Activated naive CD4-positive, alpha-beta T cell treated with anti-CD3 and anti-CD28 coated beads for 36 hours (primary cell): Measurements from ENCODE around the gene MYT1. TPM values are rescaled to one million over a fixed set of nuclear protein-coding genes. Genes with fewer than 3 reads are reported as not detected.

Source experiments
- CTCF ChIA-PET: fragments of 350-600 bp; sonication (Branson Sonifier 250); formaldehyde crosslinking; loops from one replicate; lab custom pipeline; 2021; ENCODE audit warnings: antibody characterized with exemption; lab: Charles Lee
- DNase-seq: peaks from one replicate; pipeline ENCODE4 v3.0.0-alpha.2; 2020
- H3K27ac Mint-ChIP-seq: one replicate; pipeline ENCODE4 v1.8.0; 2021; ENCODE audit warnings: mild to moderate bottlenecking, mixed read lengths
- H3K27me3 Mint-ChIP-seq: one replicate; pipeline ENCODE4 v1.8.0; 2021; ENCODE audit warnings: low read depth, mixed read lengths
- H3K36me3 Mint-ChIP-seq: one replicate; pipeline ENCODE4 v1.8.0; 2021; ENCODE audit warnings: low read depth, mixed read lengths
- H3K4me1 Mint-ChIP-seq: one replicate; pipeline ENCODE4 v1.8.0; 2021; ENCODE audit warnings: low read depth, mixed read lengths
- H3K4me3 Mint-ChIP-seq: one replicate; pipeline ENCODE4 v1.8.0; 2021; ENCODE audit warnings: mild to moderate bottlenecking, moderate library complexity, mixed read lengths
- H3K9me3 Mint-ChIP-seq: one replicate; pipeline ENCODE4 v1.8.0; 2021; ENCODE audit warnings: mixed read lengths
- intact Hi-C: fragments of 100-400 bp; cut with micrococcal nuclease; formaldehyde crosslinking; loops from one replicate; pipeline ENCODE4 v1.15.1; 2023
- total RNA-seq, 2 experiments: library from RNA; stranded (reverse); gene quantifications; one replicate each; pipeline ENCODE4 v1.2.3, GENCODE V29; 2021

Gene MYT1
- total RNA-seq, 2 experiments from 2014 or later = 0.05 TPM

DNA sequence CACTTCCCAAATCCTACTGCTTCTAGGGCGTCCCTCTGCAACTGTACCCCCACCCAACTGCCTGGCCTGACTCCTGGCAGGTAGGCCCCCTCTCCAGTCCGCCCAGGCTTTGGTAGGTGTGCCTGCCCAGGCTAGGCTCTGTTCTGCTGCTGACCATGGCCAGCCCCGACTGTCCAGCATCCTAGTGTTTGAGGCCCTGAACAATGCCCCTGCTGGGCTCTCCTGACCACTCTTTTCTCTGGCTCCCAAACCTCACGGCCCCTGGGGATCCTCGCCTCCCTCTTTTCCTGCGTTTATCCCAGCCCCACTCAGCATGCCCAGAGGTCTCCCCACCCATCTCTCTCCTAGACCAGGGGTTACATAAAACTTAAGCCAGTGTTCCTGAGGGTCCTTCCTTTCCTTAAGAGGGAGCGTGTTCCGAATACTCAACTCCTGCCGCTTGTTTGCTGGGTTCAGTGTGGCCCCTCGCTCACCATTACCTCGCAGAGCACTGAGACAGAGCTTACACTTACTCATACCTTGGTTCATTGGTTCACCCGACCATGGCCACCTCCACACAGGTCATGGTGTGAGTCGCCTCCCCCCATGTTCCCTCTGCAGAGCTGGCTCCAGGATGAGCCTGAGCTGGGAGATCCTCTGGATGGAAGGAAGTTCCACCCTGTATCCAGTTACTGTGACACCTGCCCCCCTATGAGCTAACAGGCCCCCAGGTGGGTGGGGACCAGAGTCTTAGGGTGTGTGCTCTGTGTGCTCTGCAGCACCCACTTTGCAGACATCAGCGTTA, 21.0 kb upstream of the MYT1 start:
- CTCF ChIA-PET = no interaction called here
- Mint-ChIP-seq H3K4me3 (no peak overlapping the region), H3K9me3 (peaks cover 11% of the 10 kb centered on the region), H3K4me1 (no peaks in the 10 kb centered on the region), H3K36me3 (peaks cover 2% of the 10 kb centered on the region), H3K27ac (no peak overlapping the region), H3K27me3 (no peaks in the 10 kb centered on the region)
- no peak for DNase-seq
- intact Hi-C loops = no loop called here

DNA sequence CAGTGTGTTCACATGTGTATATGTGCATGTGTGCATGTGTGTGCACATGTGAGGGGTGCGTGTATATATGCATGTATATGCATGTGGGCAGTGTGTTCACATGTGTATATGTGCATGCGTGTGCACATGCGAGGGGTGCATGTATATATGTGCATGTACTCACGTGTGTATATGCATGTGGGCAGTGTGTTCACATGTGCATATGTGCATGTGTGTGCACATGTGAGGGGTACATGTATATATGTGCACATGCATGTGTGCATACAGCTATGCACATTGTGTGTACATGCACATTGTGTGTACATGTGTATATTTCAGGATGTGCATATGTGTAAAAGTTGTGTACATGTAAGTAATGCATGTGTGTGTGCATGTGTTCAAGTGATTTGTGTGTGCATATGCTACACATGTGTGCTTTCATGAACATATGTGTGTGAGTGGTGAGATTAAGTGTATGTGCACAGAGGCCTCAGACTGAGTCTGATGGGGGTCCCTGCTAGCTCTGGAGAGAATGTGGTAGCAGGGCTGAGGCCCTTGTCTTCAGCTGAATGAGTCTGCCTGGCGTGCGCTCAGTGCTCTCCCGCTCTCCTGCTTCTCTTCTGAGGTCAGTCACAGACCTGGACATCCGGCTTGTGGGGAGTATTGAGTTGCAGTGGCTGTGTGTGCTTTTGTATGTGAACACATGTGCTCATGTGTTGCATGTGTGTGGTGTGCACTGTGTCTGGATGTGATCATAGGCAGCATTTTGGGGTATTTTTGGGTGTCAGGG, 19.9 kb upstream of the MYT1 start:
- Mint-ChIP-seq H3K4me1 (no peaks in the 10 kb centered on the region), H3K36me3 (peaks cover 2% of the 10 kb centered on the region), H3K27ac (no peak overlapping the region), H3K27me3 (no peaks in the 10 kb centered on the region), H3K4me3 (no peak overlapping the region), H3K9me3 (peaks cover 11% of the 10 kb centered on the region)
- intact Hi-C loops = no loop called here
- CTCF ChIA-PET = no interaction called here
- no peak for DNase-seq

DNA sequence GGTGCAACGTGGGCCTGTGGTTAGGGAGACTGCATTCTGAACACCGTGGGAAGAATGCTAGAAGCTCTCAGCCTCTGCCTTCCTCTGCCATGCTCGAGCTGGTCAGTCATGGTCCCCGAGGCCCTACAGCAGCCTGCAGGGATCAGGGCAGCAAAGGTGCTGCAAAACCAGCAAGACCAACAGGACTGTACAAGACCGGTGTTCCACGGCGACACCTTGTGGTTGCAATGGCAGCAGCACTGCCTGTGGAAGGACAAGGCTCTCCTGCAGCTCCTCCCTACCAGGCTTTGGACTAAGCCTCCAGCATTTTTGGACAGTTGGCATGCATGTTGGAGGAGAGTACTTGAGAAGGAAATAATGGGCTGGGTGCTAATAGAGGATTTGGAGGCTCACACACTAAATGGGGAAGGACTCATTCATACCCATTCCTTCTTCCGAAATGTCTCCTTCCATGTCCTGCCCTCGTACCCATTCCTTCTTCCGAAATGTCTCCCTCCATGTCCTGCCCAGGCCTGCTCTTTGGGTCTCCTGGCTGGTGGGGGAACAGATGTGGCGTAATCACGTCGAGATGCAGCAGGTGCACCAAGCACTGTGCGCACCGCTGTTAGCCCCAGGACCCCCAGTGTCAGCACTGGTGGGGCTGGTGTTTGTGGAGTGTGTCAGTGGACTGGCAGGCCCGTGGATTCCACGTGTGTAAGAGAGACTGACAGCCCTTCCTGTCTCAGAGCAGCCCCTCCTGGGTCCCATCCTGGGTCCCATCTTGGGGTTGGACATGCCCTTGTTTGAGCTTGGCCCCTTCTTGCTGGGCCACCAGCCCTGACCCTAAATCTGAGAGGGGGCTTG, 18.6 kb upstream of the MYT1 start:
- peaks cover 11% of the 10 kb centered on the region for H3K9me3 Mint-ChIP-seq
- peaks cover 2% of the 10 kb centered on the region for H3K36me3 Mint-ChIP-seq
- H3K27ac Mint-ChIP-seq = no peak overlapping the region
- peak; percentile 33 for DNase-seq
- H3K4me1 Mint-ChIP-seq = no peaks in the 10 kb centered on the region
- H3K4me3 Mint-ChIP-seq = no peak overlapping the region
- CTCF ChIA-PET = interaction anchor here (0.5 kb wide), 1 partner anchor 50 kb away, joined by 3 read pairs; no protein-coding TSS in a partner anchor
- intact Hi-C loops = no loop called here
- no peaks in the 10 kb centered on the region for H3K27me3 Mint-ChIP-seq

DNA sequence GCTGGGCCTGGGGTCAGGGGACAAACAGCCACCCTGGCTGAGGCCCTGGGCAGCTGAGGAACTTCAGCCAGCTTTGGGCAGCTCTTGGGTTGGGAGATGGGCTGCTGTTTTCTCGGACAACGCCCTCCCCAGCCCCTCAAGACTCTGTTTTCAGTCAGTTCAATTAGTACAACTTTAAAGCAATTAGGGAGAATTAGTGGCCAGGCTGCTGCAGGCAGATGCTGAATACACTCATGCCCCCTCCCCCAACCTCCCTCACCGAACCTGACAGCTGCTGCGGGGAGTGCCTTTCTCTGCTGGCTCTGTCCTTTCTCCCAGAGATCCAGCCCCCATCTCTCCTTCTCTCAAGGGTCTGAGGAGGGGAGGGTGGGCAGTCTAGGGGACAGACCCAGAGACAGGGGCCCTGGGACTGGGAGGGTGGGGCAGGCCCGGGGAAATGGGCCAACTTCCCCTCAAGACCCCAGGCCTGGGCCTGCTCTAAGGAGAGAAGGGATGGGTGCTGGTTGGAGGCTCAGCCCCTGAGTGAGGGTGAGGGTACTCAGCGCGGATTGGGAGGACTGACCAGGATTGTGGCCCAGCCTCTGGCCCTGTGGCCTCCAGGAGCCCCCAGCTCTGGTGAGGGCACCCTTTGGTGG, 17.8 kb upstream of the MYT1 start:
- peaks cover 2% of the 10 kb centered on the region for H3K36me3 Mint-ChIP-seq
- no peak for DNase-seq
- CTCF ChIA-PET = no interaction called here
- no peaks in the 10 kb centered on the region for H3K27me3 Mint-ChIP-seq
- no peak overlapping the region for H3K4me3 Mint-ChIP-seq
- intact Hi-C loops = no loop called here
- H3K4me1 Mint-ChIP-seq = no peaks in the 10 kb centered on the region
- peaks cover 11% of the 10 kb centered on the region for H3K9me3 Mint-ChIP-seq
- H3K27ac Mint-ChIP-seq = no peak overlapping the region

DNA sequence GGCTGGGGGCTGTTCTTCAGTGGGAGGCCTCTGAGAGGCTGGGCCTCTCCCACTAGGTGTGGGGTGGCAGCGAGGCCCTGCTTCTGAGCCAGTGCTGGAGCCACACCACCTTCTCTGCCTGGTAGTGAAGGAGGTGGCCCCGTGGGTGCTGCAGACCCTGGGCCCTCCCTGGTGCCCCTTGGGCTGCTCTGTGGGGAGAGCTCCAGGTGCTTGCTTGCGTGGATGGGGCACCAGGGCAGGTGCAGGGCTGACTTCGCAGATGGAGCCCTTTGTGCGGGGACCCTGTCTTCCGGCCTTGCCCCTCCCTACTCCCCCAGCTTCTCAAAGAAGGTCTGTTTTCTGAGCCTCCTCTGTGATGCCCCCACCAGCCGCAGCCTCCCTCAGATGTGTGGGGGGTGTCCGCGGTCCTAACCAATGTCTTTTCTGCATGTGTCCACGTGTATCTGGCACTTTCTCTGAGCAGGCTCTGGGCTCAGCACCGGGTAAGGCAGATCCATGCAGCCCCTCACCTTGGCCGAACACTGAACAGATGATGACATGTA, 17.2 kb upstream of the MYT1 start:
- H3K4me3 Mint-ChIP-seq = no peak overlapping the region
- no peak overlapping the region for H3K27ac Mint-ChIP-seq
- intact Hi-C loops = no loop called here
- H3K36me3 Mint-ChIP-seq = peaks cover 2% of the 10 kb centered on the region
- H3K4me1 Mint-ChIP-seq = no peaks in the 10 kb centered on the region
- CTCF ChIA-PET = no interaction called here
- peaks cover 11% of the 10 kb centered on the region for H3K9me3 Mint-ChIP-seq
- no peak for DNase-seq
- no peaks in the 10 kb centered on the region for H3K27me3 Mint-ChIP-seq

DNA sequence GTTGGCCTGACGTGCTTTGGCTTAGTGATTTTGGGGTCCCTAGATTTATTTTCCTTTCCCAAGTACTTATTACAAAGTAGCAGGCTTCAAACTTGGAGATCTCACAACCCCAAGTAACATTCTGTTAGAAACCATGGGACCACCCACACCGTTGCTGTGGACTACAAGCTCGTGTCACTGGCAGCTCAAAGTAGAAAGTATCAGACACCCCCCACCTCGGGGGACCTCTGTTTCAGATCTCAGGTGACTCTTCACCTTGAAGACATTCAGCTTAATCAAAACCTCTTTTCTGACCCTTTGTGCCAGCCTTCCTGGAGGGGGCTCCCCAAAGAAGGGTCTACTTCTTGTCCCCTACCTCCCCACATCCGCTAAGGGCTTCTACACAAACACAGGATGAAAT, 15.7 kb upstream of the MYT1 start:
- intact Hi-C loops = no loop called here
- Mint-ChIP-seq H3K27me3 (no peaks in the 10 kb centered on the region), H3K27ac (no peak overlapping the region), H3K4me1 (no peaks in the 10 kb centered on the region), H3K4me3 (no peak overlapping the region), H3K9me3 (peaks cover 11% of the 10 kb centered on the region), H3K36me3 (peaks cover 2% of the 10 kb centered on the region)
- DNase-seq = no peak
- CTCF ChIA-PET = no interaction called here

DNA sequence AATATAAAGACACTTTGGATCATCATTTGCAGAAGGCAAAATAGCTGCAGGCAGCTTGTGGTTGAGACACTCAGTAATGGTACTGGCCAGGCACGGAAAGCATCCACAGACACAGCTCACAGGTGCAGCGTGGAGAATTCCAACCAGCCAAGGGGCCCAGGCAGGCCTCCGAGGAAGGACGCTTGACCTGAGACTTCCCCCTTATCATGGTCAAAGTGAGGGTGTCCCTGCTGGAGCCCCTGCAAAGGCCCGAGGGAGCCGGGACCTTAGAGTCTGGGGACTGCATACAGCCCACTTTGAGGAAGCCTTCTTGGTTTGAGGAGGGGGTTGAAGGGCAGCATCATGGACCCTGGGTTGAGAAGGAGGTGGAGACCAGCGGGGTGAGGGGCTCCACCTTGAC, 15.1 kb upstream of the MYT1 start:
- peaks cover 11% of the 10 kb centered on the region for H3K9me3 Mint-ChIP-seq
- CTCF ChIA-PET = no interaction called here
- DNase-seq = no peak

DNA sequence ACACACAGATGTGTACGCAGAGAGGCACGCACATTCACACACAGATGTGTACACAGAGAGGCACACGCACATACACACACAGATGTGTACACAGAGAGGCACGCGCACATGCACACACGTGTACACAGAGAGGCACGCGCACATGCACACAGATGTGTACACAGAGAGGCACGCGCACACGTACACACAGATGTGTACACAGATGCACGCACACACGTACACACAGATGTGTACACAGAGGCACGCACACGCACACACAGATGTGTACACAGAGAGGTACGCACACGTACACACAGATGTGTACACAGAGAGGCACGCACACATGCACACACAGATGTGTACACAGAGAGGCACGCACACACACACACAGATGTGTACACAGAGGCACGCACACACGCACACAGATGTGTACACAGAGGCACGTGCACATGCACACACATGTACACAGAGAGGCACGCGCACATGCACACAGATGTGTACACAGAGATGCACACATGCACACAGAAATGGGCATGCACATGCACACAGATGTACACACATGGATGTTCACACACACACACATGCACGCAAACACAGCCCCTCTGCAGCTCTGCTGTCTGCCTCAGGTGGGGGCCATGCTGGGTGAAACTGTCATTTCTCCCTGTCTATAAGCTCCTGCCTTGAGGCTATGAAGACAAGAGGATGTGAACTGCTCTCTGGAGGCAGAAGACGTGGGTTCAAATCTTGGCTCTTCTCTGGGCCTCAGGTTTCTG, 14.3 kb upstream of the MYT1 start:
- CTCF ChIA-PET = no interaction called here
- Mint-ChIP-seq H3K4me3 (no peak overlapping the region), H3K27me3 (no peaks in the 10 kb centered on the region), H3K27ac (no peak overlapping the region), H3K36me3 (peaks cover 2% of the 10 kb centered on the region), H3K4me1 (no peaks in the 10 kb centered on the region), H3K9me3 (peaks cover 5% of the 10 kb centered on the region)
- DNase-seq = no peak
- intact Hi-C loops = no loop called here

More for the DNA sequence above, 15.1 kb upstream of the MYT1 start:
- Mint-ChIP-seq H3K4me1 (no peaks in the 10 kb centered on the region), H3K27ac (no peak overlapping the region), H3K4me3 (no peak overlapping the region), H3K36me3 (peaks cover 2% of the 10 kb centered on the region), H3K27me3 (no peaks in the 10 kb centered on the region)
- intact Hi-C loops = no loop called here

DNA sequence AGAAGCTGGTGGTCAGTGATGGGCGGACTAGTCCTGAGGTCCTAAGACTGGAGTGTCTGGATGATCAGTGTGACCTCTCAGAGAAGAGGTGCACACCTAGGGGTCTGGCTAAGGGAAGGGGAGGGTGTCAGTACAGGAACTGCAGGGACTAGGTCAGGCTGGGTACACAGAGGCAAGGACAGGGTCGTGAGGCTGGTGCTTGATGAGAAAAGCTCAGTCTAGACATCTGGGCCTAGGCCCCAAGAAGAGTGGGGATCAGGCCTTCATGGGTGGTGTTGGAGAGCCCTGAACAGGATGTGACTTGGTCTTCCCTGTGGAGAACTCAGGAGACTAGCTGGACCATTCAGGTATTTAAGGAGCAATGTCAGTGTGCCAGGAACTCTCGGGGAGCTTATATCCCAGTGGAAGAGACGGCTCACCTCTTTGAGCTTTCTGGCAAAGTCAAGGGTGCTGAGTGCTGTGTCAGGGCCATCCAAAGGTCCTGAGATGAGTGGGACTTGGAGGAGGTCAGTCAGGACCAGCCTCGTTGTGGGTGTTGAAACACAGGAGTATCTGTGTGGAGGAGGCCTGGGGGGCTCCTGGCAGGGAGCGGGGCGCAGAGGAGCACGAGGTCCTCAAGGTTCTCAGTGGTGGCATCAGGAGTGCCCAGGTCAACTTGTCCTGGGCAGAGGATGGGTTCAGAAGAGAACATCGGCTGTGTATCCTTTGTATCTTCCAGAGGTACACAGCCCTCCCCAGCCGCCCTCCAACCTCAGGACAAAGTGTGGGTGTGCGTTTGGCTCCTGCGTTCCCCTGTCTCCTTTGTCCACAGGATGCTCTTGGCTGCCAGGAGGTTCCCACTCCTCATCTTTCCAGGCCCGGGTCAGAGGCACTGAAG, 13.3 kb upstream of the MYT1 start:
- no peak for DNase-seq
- no peaks in the 10 kb centered on the region for H3K9me3 Mint-ChIP-seq
- H3K36me3 Mint-ChIP-seq = no peaks in the 10 kb centered on the region
- CTCF ChIA-PET = no interaction called here
- no peaks in the 10 kb centered on the region for H3K4me1 Mint-ChIP-seq
- no peaks in the 10 kb centered on the region for H3K27me3 Mint-ChIP-seq
- H3K4me3 Mint-ChIP-seq = no peak overlapping the region
- intact Hi-C loops = no loop called here
- H3K27ac Mint-ChIP-seq = no peak overlapping the region

DNA sequence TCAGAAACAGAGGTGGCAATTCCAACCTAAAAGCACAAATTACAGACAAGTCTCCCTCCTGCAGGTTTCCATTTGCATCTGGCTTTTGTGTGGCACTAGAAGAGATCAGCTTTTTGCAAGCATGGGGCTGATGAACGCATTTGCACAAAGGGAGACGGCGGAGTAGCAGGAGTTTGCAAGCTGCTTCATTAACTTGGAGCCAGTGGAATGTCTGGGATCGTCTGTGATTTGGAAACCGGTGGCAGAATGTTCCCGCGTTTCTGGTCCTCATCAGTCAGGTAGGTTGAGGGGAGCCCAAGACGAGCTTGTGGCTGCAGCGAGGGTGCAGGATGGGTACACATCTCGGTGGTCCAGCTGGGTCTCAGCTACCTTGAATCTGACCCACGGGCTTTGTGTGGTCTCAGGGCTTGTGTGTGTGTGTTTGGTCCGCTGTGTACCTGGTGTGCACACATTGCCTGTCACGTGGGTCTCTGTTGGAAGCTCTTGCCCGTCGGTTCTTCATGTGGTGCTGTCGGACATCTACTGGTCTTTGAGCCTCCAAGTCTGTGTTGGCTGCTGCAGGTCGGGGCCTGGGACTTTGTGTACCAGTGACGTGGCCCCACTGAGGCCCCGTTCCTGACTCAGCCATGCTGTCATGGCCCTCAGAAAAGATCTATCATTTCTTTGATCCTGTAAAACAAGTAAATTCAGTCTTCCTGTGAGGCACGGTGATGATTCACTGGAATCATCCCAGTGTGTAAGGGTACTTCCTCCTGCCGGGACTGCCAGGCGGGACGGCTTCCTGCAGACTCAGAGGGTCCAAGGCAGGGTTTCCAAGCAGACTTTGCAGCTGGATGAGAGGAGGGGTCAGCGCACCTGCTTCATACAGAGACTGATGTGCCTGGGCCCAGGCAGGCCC, 12.4 kb upstream of the MYT1 start:
- Mint-ChIP-seq H3K36me3 (no peaks in the 10 kb centered on the region), H3K27me3 (no peaks in the 10 kb centered on the region), H3K4me1 (no peaks in the 10 kb centered on the region), H3K27ac (no peak overlapping the region), H3K4me3 (no peak overlapping the region), H3K9me3 (no peaks in the 10 kb centered on the region)
- intact Hi-C loops = no loop called here
- CTCF ChIA-PET = no interaction called here
- no peak for DNase-seq
